ENCODE data around the gene TFPI. TPM values are rescaled to one million over a fixed set of nuclear protein-coding genes. Genes with fewer than 3 reads are reported as not detected.

TFPI gene
- total and polyA plus RNA-seq, 10 of the 15 experiments (the other 5 are each of a cell fraction or from before 2014, with no cell fraction given): 0.07 to 0.59 (median 0.34) TPM

DNA sequence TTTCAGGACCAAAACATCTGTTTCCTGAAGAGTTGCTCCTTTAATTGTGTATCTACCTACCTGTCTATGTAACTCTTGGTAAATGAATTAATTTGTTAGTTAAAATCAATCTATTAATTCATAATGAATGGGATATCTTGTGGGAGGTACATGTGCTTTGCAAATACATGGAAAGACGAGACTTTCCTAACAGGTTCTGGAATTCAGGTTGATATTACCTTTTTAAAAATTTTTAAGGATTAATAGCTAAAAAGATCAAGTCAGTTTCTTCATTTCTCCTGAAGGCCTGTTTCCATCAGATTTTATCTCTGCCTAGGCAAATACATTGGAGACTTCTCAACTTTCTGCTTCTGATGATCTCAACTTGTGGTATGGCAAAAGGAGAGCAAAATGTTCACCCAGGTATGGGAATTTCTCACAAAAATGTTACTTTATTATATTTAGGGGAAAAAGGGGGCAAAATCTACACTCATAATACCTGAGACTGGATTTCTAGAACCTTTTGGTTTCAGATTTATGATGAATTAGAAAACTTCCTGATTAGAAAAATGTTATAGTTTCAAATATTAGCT, 7.4 kb downstream of the TFPI start:
- ChIA-PET CTCF (interaction anchor here (1.5 to 5.7 kb wide), 3 partner anchors 35 to 296 kb away, joined by 4 to 36 read pairs (median 12); no protein-coding TSS in a partner anchor), SMC1A (ENCODE audit: uncharacterized antibody, unreplicated experiment) (interaction anchor here (0.7 to 6.0 kb wide), 5 partner anchors 9 to 681 kb away, joined by 3 to 32 read pairs (median 4); no protein-coding TSS in a partner anchor), RAD21 (ENCODE audit: unreplicated experiment) (interaction anchor here (4.2 kb wide), 1 partner anchor 12 kb away, joined by 12 read pairs; no protein-coding TSS in a partner anchor), POLR2A (interaction anchor here (0.7 to 3.1 kb wide), 3 partner anchors 14 to 1624 kb away, joined by 3 to 9 read pairs (median 5); no protein-coding TSS in a partner anchor)
- intact Hi-C loops (cut with micrococcal nuclease; ENCODE audit: unreplicated experiment): no loop called here
- no TSS peak for BruUV-seq (replicated peaks)
- Histone ChIP-seq H3K9ac (ENCODE audit: control insufficient read depth, insufficient read depth, low read length) (no peak overlapping the region), H3K27me3 (replicated peaks in 1 of 2; ENCODE audit: control insufficient read depth in 2 of 2, insufficient read depth in 2 of 2, low read length in 1 of 2) (no peaks in the 10 kb centered on the region), H3K27ac (ENCODE audit: control insufficient read depth, insufficient read depth) (no peak overlapping the region), H3K4me2 (ENCODE audit: control insufficient read depth, insufficient read depth) (no peak overlapping the region), H3K36me3 (ENCODE audit: control insufficient read depth in 2 of 2, insufficient read depth in 2 of 2, low read length in 1 of 2) (no peaks in the 10 kb centered on the region), H3K4me1 (ENCODE audit: control insufficient read depth, insufficient read depth, low read length) (no peaks in the 10 kb centered on the region), H3K4me3 (no peak overlapping the region), H3K79me2 (ENCODE audit: control insufficient read depth, insufficient read depth, low read length) (no peaks in the 10 kb centered on the region), H2AFZ (ENCODE audit: control insufficient read depth, low read depth, low read length) (no peak overlapping the region), H3K9me3 (replicated peaks; ENCODE audit: control insufficient read depth, insufficient read depth, low read length) (no peaks in the 10 kb centered on the region), H4K20me1 (ENCODE audit: control insufficient read depth, insufficient read depth) (no peaks in the 10 kb centered on the region)
- no peak for ATAC-seq
- no peak for DNase-seq (ENCODE audit: low read depth, low spot score)
- in situ Hi-C loops (cut with MboI): no loop called here
- no peak for TF ChIP-seq ETV6 (conservative IDR thresholded peaks at IDR 0.05 in 1 of 2, IDR thresholded peaks at IDR 0.05 in 1 of 2; ENCODE audit: borderline replicate concordance in 1 of 2, low read depth in 1 of 2)
- no peak for TF ChIP-seq RB1 (IDR thresholded peaks at IDR 0.05; ENCODE audit: borderline replicate concordance)
- TF ChIP-seq, protein P1, sequence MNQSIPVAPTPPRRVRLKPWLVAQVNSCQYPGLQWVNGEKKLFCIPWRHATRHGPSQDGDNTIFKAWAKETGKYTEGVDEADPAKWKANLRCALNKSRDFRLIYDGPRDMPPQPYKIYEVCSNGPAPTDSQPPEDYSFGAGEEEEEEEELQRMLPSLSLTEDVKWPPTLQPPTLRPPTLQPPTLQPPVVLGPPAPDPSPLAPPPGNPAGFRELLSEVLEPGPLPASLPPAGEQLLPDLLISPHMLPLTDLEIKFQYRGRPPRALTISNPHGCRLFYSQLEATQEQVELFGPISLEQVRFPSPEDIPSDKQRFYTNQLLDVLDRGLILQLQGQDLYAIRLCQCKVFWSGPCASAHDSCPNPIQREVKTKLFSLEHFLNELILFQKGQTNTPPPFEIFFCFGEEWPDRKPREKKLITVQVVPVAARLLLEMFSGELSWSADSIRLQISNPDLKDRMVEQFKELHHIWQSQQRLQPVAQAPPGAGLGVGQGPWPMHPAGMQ (IDR thresholded peaks at IDR 0.05; ENCODE audit: borderline replicate concordance): no peak
- TF ChIP-seq, protein P2, sequence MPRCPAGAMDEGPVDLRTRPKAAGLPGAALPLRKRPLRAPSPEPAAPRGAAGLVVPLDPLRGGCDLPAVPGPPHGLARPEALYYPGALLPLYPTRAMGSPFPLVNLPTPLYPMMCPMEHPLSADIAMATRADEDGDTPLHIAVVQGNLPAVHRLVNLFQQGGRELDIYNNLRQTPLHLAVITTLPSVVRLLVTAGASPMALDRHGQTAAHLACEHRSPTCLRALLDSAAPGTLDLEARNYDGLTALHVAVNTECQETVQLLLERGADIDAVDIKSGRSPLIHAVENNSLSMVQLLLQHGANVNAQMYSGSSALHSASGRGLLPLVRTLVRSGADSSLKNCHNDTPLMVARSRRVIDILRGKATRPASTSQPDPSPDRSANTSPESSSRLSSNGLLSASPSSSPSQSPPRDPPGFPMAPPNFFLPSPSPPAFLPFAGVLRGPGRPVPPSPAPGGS (IDR thresholded peaks at IDR 0.05; ENCODE audit: borderline replicate concordance, insufficient read depth, low read depth, low read length, poor library complexity, severe bottlenecking): no peak
- no peak for TF ChIP-seq RBBP5 (conservative IDR thresholded peaks at IDR 0.05)
- no peak for TF ChIP-seq POLR2AphosphoS2 (IDR thresholded peaks at IDR 0.05; ENCODE audit: low read depth, low read length)
- TF ChIP-seq DPF2 (IDR thresholded peaks at IDR 0.05): no peak
- no peak for TF ChIP-seq KLF5 (IDR thresholded peaks at IDR 0.05; ENCODE audit: partially characterized antibody)
- no peak for TF ChIP-seq SRF (IDR thresholded peaks at IDR 0.05; ENCODE audit: low read depth in 2 of 2, low read length in 2 of 2)
- 0% methylated on average over 1 of the region's 1 CpG for WGBS (ENCODE audit: insufficient coverage, insufficient replicate concordance, low lambda C conversion rate, missing lambda C conversion rate)
- no peak for FAIRE-seq

Data from GM12878 (cell line).